Mesangial cell (primary cell): ENCODE data around the gene ARHGDIB. TPM values are rescaled to one million over a fixed set of nuclear protein-coding genes. Genes with fewer than 3 reads are reported as not detected.

Source experiments
- total RNA-seq: library from RNA; depleted of rRNA; stranded (reverse); fragments of >200 nt; gene quantifications from 2 replicates; pipeline ENCODE4 v1.2.3, GENCODE V29; 2015

The ARHGDIB gene
- total RNA-seq = 17.9 and 25.1 TPM in 2 replicates

DNA sequence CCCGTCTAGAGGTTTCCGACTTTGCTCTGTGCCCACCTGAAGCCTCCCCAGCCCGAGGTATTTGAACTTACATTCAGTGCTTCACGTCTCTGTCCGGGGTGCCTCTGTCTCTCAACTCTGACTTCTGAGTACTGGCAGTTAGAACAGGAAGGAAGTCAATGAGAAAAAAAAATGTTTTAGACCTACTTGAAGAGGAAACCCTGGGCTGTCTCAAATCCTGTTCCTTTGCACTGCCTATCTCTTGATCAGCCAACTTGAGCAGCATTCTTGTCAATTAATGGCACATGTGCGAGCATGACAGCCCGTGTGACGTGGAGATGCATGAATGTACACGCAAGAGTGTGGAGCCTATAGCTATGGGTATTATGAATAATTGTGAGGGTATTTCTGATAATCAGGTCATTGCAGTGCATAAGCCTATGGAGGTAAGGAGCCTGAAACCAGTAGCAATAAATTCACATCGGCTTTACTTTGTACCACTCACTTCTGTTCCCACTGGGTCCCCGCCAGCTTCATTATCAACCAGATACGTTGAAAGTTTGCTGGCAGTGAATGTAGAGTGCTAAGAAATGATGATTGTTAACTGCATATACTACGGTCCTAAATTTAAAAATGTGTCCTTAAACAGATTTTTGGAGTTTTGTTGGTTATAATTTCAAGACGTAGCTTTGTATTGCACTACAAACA is at the start of gene ARHGDIB:
ARHGDIB (minus strand) TSS at position 136 of the 687 bp plus-strand sequence. CDS start 10,889 bp downstream, outside the sequence.

DNA sequence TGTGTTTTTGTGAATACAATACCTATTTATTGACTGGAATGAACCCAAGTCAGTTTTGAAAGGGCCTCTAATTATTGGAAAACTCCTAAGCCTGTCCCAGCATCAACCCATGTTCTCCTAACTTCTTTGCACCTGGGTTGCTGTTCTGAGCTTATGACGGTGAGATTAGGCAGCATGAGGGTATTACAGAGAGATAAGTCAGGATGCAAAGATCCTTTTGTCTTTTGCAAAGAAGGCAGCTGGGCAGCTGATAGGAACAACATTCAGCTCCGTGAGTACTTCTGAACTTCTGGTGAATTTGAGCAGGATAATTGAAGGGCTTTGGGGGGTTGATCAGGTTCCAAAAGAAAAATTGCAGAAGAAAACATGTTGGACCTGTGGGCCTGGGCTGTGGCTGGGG is 11.4 kb upstream of the ARHGDIB start, which contains the start of gene PDE6H:
PDE6H (plus strand) TSS at position 227 of the 400 bp plus-strand sequence. CDS start 4,971 bp downstream, outside the sequence.

DNA sequence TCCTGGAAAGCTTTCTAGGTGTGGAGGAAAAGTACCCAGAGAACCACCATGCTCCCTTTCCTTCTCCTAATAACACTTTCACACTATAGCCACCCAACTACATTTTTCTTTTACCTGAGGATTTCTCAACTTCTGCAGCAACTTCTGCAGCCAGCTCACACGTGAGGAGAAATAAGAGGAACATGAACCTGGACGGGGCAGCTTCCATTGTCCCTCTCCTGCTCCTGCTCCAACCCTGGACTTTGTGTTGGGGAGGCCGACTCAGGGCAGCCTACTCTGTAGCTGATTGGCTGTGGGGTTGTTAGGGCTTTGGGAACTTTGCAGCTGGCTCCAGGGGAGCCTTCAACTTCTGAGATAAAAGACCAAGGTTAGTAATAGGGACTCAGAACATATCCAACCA is 23.1 kb downstream of the ARHGDIB start, which contains the start of gene ERP27:
ERP27 (minus strand) TSS at position 237 of the 400 bp plus-strand sequence; CDS start at position 208, 29 bp downstream.

Other genes starting within 250 kb of the ARHGDIB start
- 14.2 and 19.6 TPM in 2 replicates for gene WBP11, start 158.1 kb downstream of the ARHGDIB start, total RNA-seq
- gene C12orf60, start 157.9 kb downstream of the ARHGDIB start, total RNA-seq = 0.65 and 1.5 TPM in 2 replicates
- gene SMCO3, start 147.4 kb downstream of the ARHGDIB start, total RNA-seq = 0.13 TPM in 1 of 2 replicates, not detected in the other
- gene ART4, start 118.1 kb downstream of the ARHGDIB start, total RNA-seq = not detected in 2 replicates
- 10.8 and 115 TPM in 2 replicates for gene MGP, start 75.7 kb downstream of the ARHGDIB start, total RNA-seq
- gene ERP27, start 23.1 kb downstream of the ARHGDIB start, total RNA-seq = 0.33 and 12.8 TPM in 2 replicates
- gene PDE6H, start 11.4 kb upstream of the ARHGDIB start, total RNA-seq = not detected in 2 replicates